GM12878 (cell line): Measurements from ENCODE around the gene ZCCHC4. TPM values are rescaled to one million over a fixed set of nuclear protein-coding genes. Genes with fewer than 3 reads are reported as not detected.

Experiments used
- ATAC-seq: fragments of 200-7000 bp; cut with Tn5 transposase; 3 replicates; pipeline ENCODE4 v1.9.1; 2020; ENCODE audit warnings: mild to moderate bottlenecking, moderate library complexity
- BruUV-seq: library from RNA; stranded (reverse); fragments of 400-500 nt; replicated peaks from 2 replicates; lab custom pipeline; 2021; lab: Mats Ljungman, UMichigan
- CTCF ChIA-PET: fragments of 300-600 bp; sonication (Branson Sonifier 250); formaldehyde crosslinking; extraction: SDS; loops from one replicate; lab custom pipeline; 2021; ENCODE audit warnings: inconsistent platforms; lab: Yijun Ruan, JAX
- POLR2A ChIA-PET: fragments of 350-600 bp; formaldehyde crosslinking; extraction: SDS; loops from one replicate; lab custom pipeline; 2021; ENCODE audit warnings: inconsistent platforms; lab: Charles Lee
- RAD21 ChIA-PET: fragments of 300-600 bp; sonication (Branson Sonifier 250); formaldehyde crosslinking; loops from one replicate; lab custom pipeline; 2023; ENCODE audit warnings: antibody characterized with exemption; ENCODE audit not compliant: unreplicated experiment; lab: Charles Lee
- SMC1A ChIA-PET: fragments of 300-600 bp; sonication (Branson Sonifier 250); formaldehyde crosslinking; loops from one replicate; lab custom pipeline; 2023; ENCODE audit not compliant: unreplicated experiment, uncharacterized antibody; lab: Charles Lee
- DNase-seq: peaks from one replicate; pipeline ENCODE4 v3.0.0-alpha.2; 2011; ENCODE audit warnings: low read depth, low spot score
- FAIRE-seq: peaks from 3 replicates; lab custom pipeline; 2011; peaks lifted over from hg19 to GRCh38; lab: Jason Lieb, UNC
- H2AFZ ChIP-seq: 2 replicates; pipeline ENCODE4 v1.6.0; 2011; ENCODE audit warnings: low read depth, low read length, control low read depth; ENCODE audit not compliant: control insufficient read depth
- H3K27ac ChIP-seq: 2 replicates; pipeline ENCODE4 v1.5.1; 2011; ENCODE audit warnings: control low read depth; ENCODE audit not compliant: control insufficient read depth, insufficient read depth
- H3K27me3 ChIP-seq, 2 experiments: replicated peaks in 1 of 2; 2 replicates each; pipeline versions ENCODE4 v1.6.0 to v1.6.1; 2011; ENCODE audit warnings: low read length in 1 of 2; ENCODE audit not compliant: control insufficient read depth in 2 of 2, insufficient read depth in 2 of 2
- H3K36me3 ChIP-seq, 2 experiments: 2 replicates each; pipeline ENCODE4 v1.5.1; 2011; ENCODE audit warnings: low read length in 1 of 2; ENCODE audit not compliant: control insufficient read depth in 2 of 2, insufficient read depth in 2 of 2
- H3K4me1 ChIP-seq: 2 replicates; pipeline ENCODE4 v1.6.1; 2011; ENCODE audit warnings: mild to moderate bottlenecking, low read length, moderate library complexity, mixed read lengths; ENCODE audit not compliant: control insufficient read depth, insufficient read depth
- H3K4me2 ChIP-seq: 2 replicates; pipeline ENCODE4 v1.6.0; 2011; ENCODE audit warnings: control low read depth; ENCODE audit not compliant: control insufficient read depth, insufficient read depth
- H3K4me3 ChIP-seq: fragments of 200-600 bp; sonication (generic); 2 replicates; pipeline ENCODE4 v1.5.1; 2016
- H3K79me2 ChIP-seq: 2 replicates; pipeline ENCODE4 v1.6.0; 2011; ENCODE audit warnings: low read length; ENCODE audit not compliant: control insufficient read depth, insufficient read depth
- H3K9ac ChIP-seq: 2 replicates; pipeline ENCODE4 v1.8.0; 2011; ENCODE audit warnings: low read length, control low read depth, mixed read lengths; ENCODE audit not compliant: control insufficient read depth, insufficient read depth
- H3K9me3 ChIP-seq: replicated peaks from 3 replicates; pipeline ENCODE4 v1.5.1; 2011; ENCODE audit warnings: mild to moderate bottlenecking, low read length; ENCODE audit not compliant: control insufficient read depth, insufficient read depth
- H4K20me1 ChIP-seq: 2 replicates; pipeline ENCODE4 v1.6.0; 2011; ENCODE audit not compliant: control insufficient read depth, insufficient read depth
- BCL3 ChIP-seq: IDR thresholded peaks from 2 replicates; pipeline ENCODE4 v1.6.1; 2011; ENCODE audit warnings: borderline replicate concordance, low read depth, mild to moderate bottlenecking, moderate library complexity, low read length; ENCODE audit not compliant: insufficient read depth, poor library complexity, severe bottlenecking
- CHD4 ChIP-seq: fragments of 200-600 bp; sonication (generic); IDR thresholded peaks from 2 replicates; pipeline ENCODE4 v1.6.1; 2016; ENCODE audit warnings: mild to moderate bottlenecking
- WGBS: methylation state at CpG from one replicate; pipeline ENCODE4 v1.1.6; 2016; ENCODE audit warnings: low lambda C conversion rate; ENCODE audit not compliant: insufficient replicate concordance, insufficient coverage; ENCODE audit errors: missing lambda C conversion rate; 5-methylcytosine and 5-hydroxymethylcytosine counted together
- in situ Hi-C: fragments of 300-500 bp; cut with MboI; formaldehyde crosslinking; loops from 9 replicates; pipeline ENCODE4 v1.14.3; 2018; ENCODE audit warnings: mixed read lengths
- intact Hi-C: fragments of 100-400 bp; cut with micrococcal nuclease; formaldehyde crosslinking; loops from one replicate; pipeline ENCODE4 v1.14.2; 2022; ENCODE audit not compliant: unreplicated experiment
- polyA plus RNA-seq, 11 experiments: library from polyadenylated mRNA; depleted of rRNA in 4 of 11; unstranded in 6 of 11; stranded (reverse) in 5 of 11; fragments of >200 nt; fragmentation: Nextera tagmentation in 4 of 11; fragmentation: Illumina TruSeq in 1 of 11; extraction: Ambion mirVana in 4 of 11; extraction: Trizol in 1 of 11; gene quantifications; 1 replicate in 1 of 11; 2 replicates in 10 of 11; pipeline versions ENCODE4 v1.2.1 to v1.2.3, GENCODE V29; 2011 to 2016; ENCODE audit warnings: inconsistent platforms in 2 of 11, missing spikeins in 2 of 11, low read depth in 1 of 11
- total RNA-seq, 4 experiments: library from RNA; depleted of rRNA in 3 of 4; stranded (reverse); fragments of >200 nt in 3 of 4; fragmentation: Illumina TruSeq in 1 of 4; extraction: Trizol in 1 of 4; gene quantifications; 2 replicates each; pipeline versions ENCODE4 v1.2.1 to v1.2.3, GENCODE V29; 2013 to 2021
- TF ChIP-seq, protein P1 (sequence below), 3 experiments: IDR thresholded peaks in 2 of 3; conservative IDR thresholded peaks in 1 of 3; 2 replicates each; pipeline ENCODE4 v1.5.1; 2011; ENCODE audit warnings: low read depth in 3 of 3, low read length in 3 of 3, mild to moderate bottlenecking in 3 of 3, control low read depth in 2 of 3, moderate library complexity in 2 of 3, inconsistent platforms in 1 of 3, mixed read lengths in 1 of 3; ENCODE audit not compliant: control insufficient read depth in 2 of 3, insufficient read depth in 1 of 3; ENCODE audit errors: extremely low read depth in 1 of 3

Gene ZCCHC4
- total and polyA plus RNA-seq, 10 of the 15 experiments (the other 5 are each of a cell fraction or from before 2014, with no cell fraction given), result 3.2 to 17.7 (median 12.7) TPM

DNA sequence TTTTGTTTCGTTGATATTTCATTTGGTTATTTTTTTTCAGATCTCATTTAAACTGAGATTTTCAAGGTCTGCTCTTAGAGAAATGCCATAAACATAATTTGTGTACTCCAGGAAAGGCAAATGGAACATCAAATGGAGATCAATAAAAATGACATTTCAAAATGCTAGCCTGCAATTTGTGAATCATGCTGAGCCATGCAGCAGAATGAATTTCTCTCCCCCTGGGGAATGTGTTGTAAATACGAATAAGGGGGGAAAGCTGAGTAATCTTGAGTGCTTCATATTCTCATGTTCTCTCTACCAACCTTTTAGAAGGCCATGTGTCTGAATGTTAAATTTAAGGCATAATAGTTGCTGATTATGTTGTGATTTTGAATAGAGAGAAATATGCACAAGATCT lies 7.8 kb downstream of the ZCCHC4 start:
- Histone ChIP-seq H3K4me3 (no peak overlapping the region), H3K27ac (peak overlapping the region; percentile 6; the same call in 1 of the 2 replicates), H3K9ac (no peak overlapping the region), H3K79me2 (no peaks in the 10 kb centered on the region), H3K36me3 (no peaks in the 10 kb centered on the region; a peak in 2 of 4 replicates), H4K20me1 (no peaks in the 10 kb centered on the region), H3K27me3 (no peaks in the 10 kb centered on the region), H3K4me2 (no peak overlapping the region), H2AFZ (peak overlapping the region; percentile 28; the same call in 1 of the 2 replicates), H3K4me1 (peaks cover 12% of the 10 kb centered on the region; the same call in 1 of the 2 replicates), H3K9me3 (no peaks in the 10 kb centered on the region)
- DNase-seq (no peak), ATAC-seq (no peak), FAIRE-seq (peak; percentile 27)
- in situ Hi-C loops, result no loop called here
- POLR2A ChIA-PET, result no interaction called here
- RAD21 ChIA-PET, result interaction anchor here (1.5 kb wide), 1 partner anchor 11 kb away, joined by 5 read pairs; no protein-coding TSS in a partner anchor
- 18% methylated on average over 2 of the region's 2 CpGs for WGBS
- TF ChIP-seq, protein P1, sequence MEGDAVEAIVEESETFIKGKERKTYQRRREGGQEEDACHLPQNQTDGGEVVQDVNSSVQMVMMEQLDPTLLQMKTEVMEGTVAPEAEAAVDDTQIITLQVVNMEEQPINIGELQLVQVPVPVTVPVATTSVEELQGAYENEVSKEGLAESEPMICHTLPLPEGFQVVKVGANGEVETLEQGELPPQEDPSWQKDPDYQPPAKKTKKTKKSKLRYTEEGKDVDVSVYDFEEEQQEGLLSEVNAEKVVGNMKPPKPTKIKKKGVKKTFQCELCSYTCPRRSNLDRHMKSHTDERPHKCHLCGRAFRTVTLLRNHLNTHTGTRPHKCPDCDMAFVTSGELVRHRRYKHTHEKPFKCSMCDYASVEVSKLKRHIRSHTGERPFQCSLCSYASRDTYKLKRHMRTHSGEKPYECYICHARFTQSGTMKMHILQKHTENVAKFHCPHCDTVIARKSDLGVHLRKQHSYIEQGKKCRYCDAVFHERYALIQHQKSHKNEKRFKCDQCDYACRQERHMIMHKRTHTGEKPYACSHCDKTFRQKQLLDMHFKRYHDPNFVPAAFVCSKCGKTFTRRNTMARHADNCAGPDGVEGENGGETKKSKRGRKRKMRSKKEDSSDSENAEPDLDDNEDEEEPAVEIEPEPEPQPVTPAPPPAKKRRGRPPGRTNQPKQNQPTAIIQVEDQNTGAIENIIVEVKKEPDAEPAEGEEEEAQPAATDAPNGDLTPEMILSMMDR (IDR thresholded peaks at IDR 0.05 in 2 of 3, conservative IDR thresholded peaks at IDR 0.05 in 1 of 3; ENCODE audit: control insufficient read depth in 2 of 3, extremely low read depth in 1 of 3, insufficient read depth in 1 of 3, low read depth in 3 of 3, low read length in 3 of 3), result no peak
- TF ChIP-seq CHD4 (no peak), BCL3 (peak; percentile 38)
- BruUV-seq, result no TSS peak
- intact Hi-C loops, result no loop called here
- SMC1A ChIA-PET, result interaction anchor here (1.0 to 2.5 kb wide), 7 partner anchors 8 to 67 kb away, joined by 3 to 10 read pairs (median 3); no protein-coding TSS in a partner anchor
- CTCF ChIA-PET, result interaction anchor here (2.1 to 3.5 kb wide), 2 partner anchors 8 to 11 kb away, joined by 7 to 19 read pairs; partner anchors contain the start of gene ZCCHC4
